ENCODE data around the gene AGBL2.

GRCh38 chr11:47651818-47652469 lies 63.2 kb downstream of the AGBL2 start:
- TF ChIP-seq GATA3 (IDR thresholded peaks at IDR 0.05; ENCODE audit: low read depth, low read length) (no peak), GATA2 (IDR thresholded peaks at IDR 0.05; ENCODE audit: low read depth, low read length) (no peak)

All from SH-SY5Y (cell line).